PFSK-1 (cell line): ENCODE data around the gene SMAD3.

Experiments
- POLR2AphosphoS5 ChIP-seq: IDR thresholded peaks from 2 replicates; pipeline ENCODE4 v1.6.1; 2012; ENCODE audit warnings: low read depth, mild to moderate bottlenecking, control low read depth, low read length, moderate library complexity
- SIN3A ChIP-seq: IDR thresholded peaks from 2 replicates; pipeline ENCODE4 v1.6.1; 2012; ENCODE audit warnings: mild to moderate bottlenecking, low read length, moderate library complexity, borderline replicate concordance; ENCODE audit not compliant: insufficient read depth
- TAF1 ChIP-seq: IDR thresholded peaks from 2 replicates; pipeline ENCODE4 v1.6.1; 2012; ENCODE audit warnings: low read length, control low read depth, borderline replicate concordance; ENCODE audit not compliant: insufficient read depth
- TF ChIP-seq, protein P1 (sequence below), 2 experiments: IDR thresholded peaks; 2 replicates each; pipeline versions ENCODE4 v1.6.1 to v1.8.0; 2011 to 2012; ENCODE audit warnings: low read depth in 2 of 2, low read length in 2 of 2, control low read depth in 1 of 2, inconsistent platforms in 1 of 2, mild to moderate bottlenecking in 1 of 2, moderate library complexity in 1 of 2; ENCODE audit not compliant: insufficient read depth in 1 of 2

GRCh38 chr15:67117370-67117769 is 52.0 kb downstream of the SMAD3 start:
- no peak for TF ChIP-seq POLR2AphosphoS5
- TF ChIP-seq, protein P1, sequence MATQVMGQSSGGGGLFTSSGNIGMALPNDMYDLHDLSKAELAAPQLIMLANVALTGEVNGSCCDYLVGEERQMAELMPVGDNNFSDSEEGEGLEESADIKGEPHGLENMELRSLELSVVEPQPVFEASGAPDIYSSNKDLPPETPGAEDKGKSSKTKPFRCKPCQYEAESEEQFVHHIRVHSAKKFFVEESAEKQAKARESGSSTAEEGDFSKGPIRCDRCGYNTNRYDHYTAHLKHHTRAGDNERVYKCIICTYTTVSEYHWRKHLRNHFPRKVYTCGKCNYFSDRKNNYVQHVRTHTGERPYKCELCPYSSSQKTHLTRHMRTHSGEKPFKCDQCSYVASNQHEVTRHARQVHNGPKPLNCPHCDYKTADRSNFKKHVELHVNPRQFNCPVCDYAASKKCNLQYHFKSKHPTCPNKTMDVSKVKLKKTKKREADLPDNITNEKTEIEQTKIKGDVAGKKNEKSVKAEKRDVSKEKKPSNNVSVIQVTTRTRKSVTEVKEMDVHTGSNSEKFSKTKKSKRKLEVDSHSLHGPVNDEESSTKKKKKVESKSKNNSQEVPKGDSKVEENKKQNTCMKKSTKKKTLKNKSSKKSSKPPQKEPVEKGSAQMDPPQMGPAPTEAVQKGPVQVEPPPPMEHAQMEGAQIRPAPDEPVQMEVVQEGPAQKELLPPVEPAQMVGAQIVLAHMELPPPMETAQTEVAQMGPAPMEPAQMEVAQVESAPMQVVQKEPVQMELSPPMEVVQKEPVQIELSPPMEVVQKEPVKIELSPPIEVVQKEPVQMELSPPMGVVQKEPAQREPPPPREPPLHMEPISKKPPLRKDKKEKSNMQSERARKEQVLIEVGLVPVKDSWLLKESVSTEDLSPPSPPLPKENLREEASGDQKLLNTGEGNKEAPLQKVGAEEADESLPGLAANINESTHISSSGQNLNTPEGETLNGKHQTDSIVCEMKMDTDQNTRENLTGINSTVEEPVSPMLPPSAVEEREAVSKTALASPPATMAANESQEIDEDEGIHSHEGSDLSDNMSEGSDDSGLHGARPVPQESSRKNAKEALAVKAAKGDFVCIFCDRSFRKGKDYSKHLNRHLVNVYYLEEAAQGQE (IDR thresholded peaks at IDR 0.05; ENCODE audit: insufficient read depth in 1 of 2, low read depth in 2 of 2, low read length in 2 of 2): no peak
- TF ChIP-seq TAF1: no peak
- TF ChIP-seq SIN3A: no peak
